ENCODE results near the gene DIP2C.
"Not testable (repeated sequence)": the region's sequence is repeated elsewhere in the genome, so short reads cannot be mapped to it uniquely, and the experiment has no call there.

DIP2C gene

GRCh38 chr10:517241-517830, 172.1 kb downstream of the DIP2C start:
- peak in 1 of 2 donors; percentile 56 for DNase-seq
- Histone ChIP-seq H3K9me3 (no peaks in the 10 kb centered on the region), H3K36me3 (no peaks in the 10 kb centered on the region), H3K27me3 (no peaks in the 10 kb centered on the region), H3K4me1 (peaks cover 0 to 28% (median 4%) of the 10 kb centered on the region in 4 donors), H3K27ac (no peak overlapping the region), H3K4me3 (no peak overlapping the region)
- TF ChIP-seq CTCF (IDR thresholded peaks at IDR 0.05) = no peak
- intact Hi-C loops (cut with DNase I; ENCODE audit: low total_unique reads) = loop anchor here (10.0 kb wide), 1 partner anchor 417 kb away; the partner anchor contains the start of gene LARP4B

GRCh38 chr10:516764-517163, 172.7 kb downstream of the DIP2C start:
- peaks cover 0 to 25% (median 4%) of the 10 kb centered on the region in 4 donors for H3K4me1 ChIP-seq
- H3K27ac ChIP-seq = no peak overlapping the region
- no peaks in the 10 kb centered on the region for H3K36me3 ChIP-seq
- intact Hi-C loops (cut with DNase I; ENCODE audit: low total_unique reads) = loop anchor here (10.0 kb wide), 1 partner anchor 418 kb away; the partner anchor contains the start of gene LARP4B
- H3K4me3 ChIP-seq = no peak overlapping the region
- no peak for TF ChIP-seq CTCF (IDR thresholded peaks at IDR 0.05)
- H3K27me3 ChIP-seq = no peaks in the 10 kb centered on the region
- peak in 1 of 2 donors; percentile 48 for DNase-seq
- H3K9me3 ChIP-seq = no peaks in the 10 kb centered on the region

- Histone ChIP-seq H3K27ac (no peak overlapping the region), H3K27me3 (no peaks in the 10 kb centered on the region), H3K4me3 (no peak overlapping the region), H3K9me3 (no peaks in the 10 kb centered on the region), H3K36me3 (no peaks in the 10 kb centered on the region), H3K4me1 (peaks cover 0 to 27% (median 10%) of the 10 kb centered on the region in 4 donors)
- no peak for TF ChIP-seq CTCF (IDR thresholded peaks at IDR 0.05)
- intact Hi-C loops (cut with DNase I; ENCODE audit: low total_unique reads) = loop anchor here (10.0 kb wide), 1 partner anchor 419 kb away; the partner anchor contains the start of gene LARP4B
- peak in 1 of 2 donors; percentile 16 for DNase-seq
These were observed 173.8 kb downstream of the DIP2C start for GRCh38 chr10:515674-516073.

GRCh38 chr10:514137-514671, 175.3 kb downstream of the DIP2C start:
- Histone ChIP-seq H3K27me3 (no peaks in the 10 kb centered on the region), H3K4me3 (no peak overlapping the region), H3K4me1 (peaks cover 0 to 34% (median 17%) of the 10 kb centered on the region in 4 donors), H3K27ac (no peak overlapping the region), H3K9me3 (no peaks in the 10 kb centered on the region), H3K36me3 (no peaks in the 10 kb centered on the region)
- no peak for TF ChIP-seq CTCF (IDR thresholded peaks at IDR 0.05)
- intact Hi-C loops (cut with DNase I; ENCODE audit: low total_unique reads) = loop anchor here (5.0 to 10.0 kb wide), 3 partner anchors 173 to 421 kb away; partner anchors contain the start of genes DIP2C and LARP4B
- peak in 1 of 2 donors; percentile 77 for DNase-seq

GRCh38 chr10:513393-513792, 176.1 kb downstream of the DIP2C start:
- Histone ChIP-seq H3K4me3 (no peak overlapping the region), H3K27ac (no peak overlapping the region), H3K4me1 (peaks cover 0 to 34% (median 17%) of the 10 kb centered on the region in 4 donors), H3K36me3 (no peaks in the 10 kb centered on the region), H3K9me3 (no peaks in the 10 kb centered on the region), H3K27me3 (no peaks in the 10 kb centered on the region)
- TF ChIP-seq CTCF (IDR thresholded peaks at IDR 0.05) = no peak
- intact Hi-C loops (cut with DNase I; ENCODE audit: low total_unique reads) = loop anchor here (5.0 to 10.0 kb wide), 3 partner anchors 174 to 421 kb away; partner anchors contain the start of genes DIP2C and LARP4B
- DNase-seq = peak in 1 of 2 donors; percentile 56

- H3K4me1 ChIP-seq = peaks cover 0 to 34% (median 17%) of the 10 kb centered on the region in 4 donors
- not testable (repeated sequence) for H3K27ac ChIP-seq
- DNase-seq = peak in 1 of 2 donors; percentile 53
These were observed 176.8 kb downstream of the DIP2C start for GRCh38 chr10:512661-513060.

More at GRCh38 chr10:512661-513060, 176.8 kb downstream of the DIP2C start:
- H3K9me3 ChIP-seq, H3K27me3 ChIP-seq, H3K4me3 ChIP-seq, H3K36me3 ChIP-seq: not testable (repeated sequence)
- intact Hi-C loops (cut with DNase I; ENCODE audit: low total_unique reads) = loop anchor here (5.0 to 10.0 kb wide), 3 partner anchors 175 to 422 kb away; partner anchors contain the start of genes DIP2C and LARP4B
